GM18505 (cell line): ENCODE measurements around the gene SLC6A11.

ENCODE experiments used
- ATAC-seq: cut with Tn5 transposase; IDR thresholded peaks from one replicate; pipeline ENCODE4 v1.9.1; 2021; ENCODE audit not compliant: unreplicated experiment
- POLR2A ChIP-seq: IDR thresholded peaks from 4 replicates; pipeline ENCODE4 v1.6.1; 2011; ENCODE audit warnings: borderline replicate concordance; ENCODE audit not compliant: insufficient read depth, insufficient read length; ENCODE audit errors: extremely low read depth

SLC6A11 gene

DNA sequence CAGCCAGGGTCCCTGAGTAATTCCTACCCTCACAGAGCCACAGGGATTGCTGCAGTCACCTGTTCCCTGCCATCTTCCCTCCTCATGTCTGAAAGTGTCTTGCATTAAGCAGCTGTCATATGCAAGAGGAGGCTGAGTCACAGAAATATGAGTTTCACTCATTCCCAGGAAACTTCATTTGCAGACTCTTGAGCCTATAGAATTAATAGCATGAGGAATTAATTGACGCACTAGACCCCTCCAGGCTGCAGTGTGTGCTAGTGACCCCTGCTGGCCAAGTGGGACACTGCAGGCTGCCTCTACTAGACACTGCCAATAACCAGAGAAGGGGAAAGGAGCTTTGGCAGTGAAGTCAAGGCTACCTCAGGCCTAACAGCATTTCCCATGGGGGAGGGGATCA is 125.9 kb downstream of the SLC6A11 start:
- TF ChIP-seq POLR2A = no peak
- ATAC-seq = no peak

DNA sequence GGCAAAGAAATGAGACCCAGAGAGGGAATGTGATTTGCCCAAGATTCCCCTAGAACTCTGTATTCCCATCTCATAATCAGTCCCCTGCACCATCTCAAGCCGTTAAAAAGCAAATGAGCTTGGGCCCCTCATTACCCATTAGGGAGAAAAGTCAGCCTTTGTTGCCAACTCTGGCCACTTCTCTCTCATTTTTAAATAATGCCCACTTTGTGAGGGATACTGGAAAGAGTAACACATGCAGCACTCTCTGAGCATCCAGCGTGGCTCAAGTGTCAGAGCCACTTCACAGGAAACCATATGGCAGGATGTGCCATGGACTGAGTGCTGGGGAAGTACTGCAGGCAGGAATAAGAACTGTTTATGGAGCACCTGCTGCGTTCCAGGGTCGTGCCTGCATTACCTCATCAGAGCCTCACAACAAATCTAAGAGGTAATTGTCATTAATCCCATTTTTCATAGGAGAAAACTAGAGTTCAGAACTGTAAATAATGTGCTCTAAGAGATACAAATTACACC is 126.7 kb downstream of the SLC6A11 start:
- no peak for ATAC-seq
- TF ChIP-seq POLR2A = no peak

DNA sequence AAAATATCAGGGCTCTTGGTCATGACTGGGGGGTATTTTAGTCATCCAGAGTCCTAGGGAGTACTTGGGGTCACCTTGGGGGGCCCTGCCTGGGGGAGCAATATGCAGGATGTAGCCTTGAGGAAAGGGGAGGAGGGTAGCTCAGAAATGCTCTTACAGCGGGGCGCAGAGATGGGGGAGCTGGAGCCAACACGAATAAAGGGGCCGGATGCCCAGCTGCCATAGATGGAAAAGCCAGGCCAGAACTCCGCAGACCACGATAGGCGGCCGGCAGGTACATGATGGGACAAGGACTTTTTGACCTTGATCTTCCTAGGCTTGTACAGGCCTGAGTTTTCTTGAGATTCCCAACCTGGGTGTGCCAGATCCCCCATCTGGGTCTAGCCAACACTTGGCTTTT is 128.8 kb downstream of the SLC6A11 start:
- no peak for ATAC-seq
- TF ChIP-seq POLR2A = no peak

GRCh38 chr3:10945683-10946287 is 129.8 kb downstream of the SLC6A11 start:
- ATAC-seq = no peak
- no peak for TF ChIP-seq POLR2A

GRCh38 chr3:10946526-10946925 is 130.5 kb downstream of the SLC6A11 start:
- TF ChIP-seq POLR2A = no peak
- ATAC-seq = no peak

DNA sequence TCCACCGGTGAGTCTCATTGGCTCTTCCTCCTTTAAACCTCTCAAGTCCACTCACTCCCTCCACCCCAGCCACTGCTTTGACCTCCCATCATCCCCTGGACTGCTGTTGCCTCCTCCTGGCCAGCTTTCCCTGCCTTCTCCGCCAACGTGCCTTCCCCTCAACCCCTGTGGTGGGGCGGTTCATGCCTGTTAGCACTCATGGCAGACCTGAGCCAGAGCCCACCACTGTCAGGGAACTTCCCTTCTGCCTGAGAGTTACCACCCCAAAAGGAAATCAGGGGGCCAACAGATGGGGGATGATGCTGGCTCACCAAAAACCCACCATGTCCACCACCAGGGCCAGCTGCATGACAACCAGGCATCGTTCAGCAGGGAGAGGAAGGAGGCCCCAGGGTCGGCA is 132.3 kb downstream of the SLC6A11 start:
- no peak for TF ChIP-seq POLR2A
- ATAC-seq = no peak

DNA sequence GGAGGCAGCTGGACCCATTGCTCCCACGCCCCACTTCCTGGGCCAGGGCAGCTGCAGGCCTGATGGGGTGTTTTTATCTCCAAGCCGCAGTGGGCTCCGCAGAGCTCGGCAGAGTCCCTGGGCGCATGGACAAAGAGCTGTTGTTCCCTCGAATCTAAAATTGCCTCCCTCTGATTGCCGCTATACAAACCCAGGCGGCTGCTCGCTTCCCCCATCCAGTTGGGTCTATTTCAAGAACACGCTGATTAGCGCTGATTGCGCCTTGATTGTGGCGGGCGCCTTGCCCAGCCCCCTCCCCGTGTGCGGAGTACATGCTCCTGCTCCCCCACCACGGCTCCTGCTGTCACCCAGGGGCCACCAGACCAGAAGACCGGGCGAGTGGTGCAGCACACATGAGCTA is 133.2 kb downstream of the SLC6A11 start:
- ATAC-seq = no peak

GRCh38 chr3:10950476-10951294 is 134.7 kb downstream of the SLC6A11 start:
- no peak for TF ChIP-seq POLR2A
- no peak for ATAC-seq

More for the DNA sequence above, 133.2 kb downstream of the SLC6A11 start:
- no peak for TF ChIP-seq POLR2A

DNA sequence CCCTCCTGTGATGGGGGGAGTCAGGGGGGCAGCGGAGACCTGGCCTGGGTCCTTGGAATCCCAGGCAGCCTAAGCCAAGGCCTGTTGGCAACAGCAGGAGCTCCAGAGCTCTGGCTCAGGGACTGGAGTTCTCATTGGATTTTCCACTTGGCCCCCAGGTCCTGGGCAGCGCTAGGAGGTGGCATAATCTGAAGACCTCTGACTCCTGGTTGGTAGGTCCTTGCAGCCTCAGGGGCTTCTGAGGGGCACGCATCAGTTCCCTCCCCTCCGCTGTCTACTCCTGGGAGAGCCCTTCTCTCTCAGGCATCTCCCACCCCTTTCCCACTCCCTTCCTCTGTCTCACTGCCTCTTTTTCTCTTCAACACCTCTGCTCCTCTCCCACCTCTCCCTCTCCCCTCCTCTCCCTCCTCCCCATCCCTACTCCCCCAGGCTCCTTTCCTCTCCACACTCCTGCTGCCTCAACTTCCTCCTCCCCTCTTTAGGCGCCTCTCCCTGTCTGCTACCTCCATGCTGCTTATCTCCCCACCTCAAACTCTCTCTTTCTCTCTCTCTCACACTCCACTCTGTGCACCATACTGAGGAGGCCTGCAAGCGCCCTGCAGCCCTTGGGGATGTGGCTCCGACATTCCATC is 135.4 kb downstream of the SLC6A11 start:
- ATAC-seq = no peak
- no peak for TF ChIP-seq POLR2A

DNA sequence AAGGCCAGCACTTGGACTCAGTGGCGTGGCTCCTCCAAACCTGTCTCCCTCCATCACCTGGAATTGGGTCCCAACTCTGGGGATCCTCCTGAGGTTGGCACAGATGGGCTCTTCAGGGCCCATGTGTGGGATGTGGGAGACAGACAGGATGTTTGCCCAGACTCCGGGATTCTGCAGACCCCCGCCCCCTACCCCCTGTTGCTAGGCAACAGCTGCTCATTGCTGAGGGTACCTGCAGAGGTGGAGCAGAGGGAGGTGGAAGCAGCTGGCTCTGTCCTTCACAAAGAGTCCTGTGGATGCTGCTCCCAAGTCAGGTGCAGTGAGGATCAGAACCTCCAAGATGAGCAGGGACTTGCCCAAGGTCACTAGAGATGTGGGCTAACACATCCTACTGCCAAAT is 136.5 kb downstream of the SLC6A11 start:
- no peak for TF ChIP-seq POLR2A
- ATAC-seq = no peak

DNA sequence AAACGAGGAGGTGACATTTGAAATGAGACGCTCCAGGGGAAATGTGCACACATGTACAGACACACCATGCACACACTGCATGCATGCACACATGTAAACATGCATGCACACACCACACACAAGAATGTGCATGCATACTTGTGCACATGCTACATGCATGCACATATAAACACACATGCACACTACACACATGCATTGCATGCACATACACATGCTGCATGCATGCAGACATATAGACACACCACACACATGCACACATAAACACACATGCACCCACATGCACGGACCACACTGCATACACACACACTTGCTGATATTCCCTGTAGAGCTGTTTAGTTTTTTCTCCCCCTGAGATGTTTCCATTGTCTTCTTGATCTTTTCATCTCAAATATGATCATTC is 138.7 kb downstream of the SLC6A11 start:
- ATAC-seq = no peak
- no peak for TF ChIP-seq POLR2A

- no peak for TF ChIP-seq POLR2A
- ATAC-seq = no peak
These were observed 139.9 kb downstream of the SLC6A11 start for GRCh38 chr3:10955711-10956453.

DNA sequence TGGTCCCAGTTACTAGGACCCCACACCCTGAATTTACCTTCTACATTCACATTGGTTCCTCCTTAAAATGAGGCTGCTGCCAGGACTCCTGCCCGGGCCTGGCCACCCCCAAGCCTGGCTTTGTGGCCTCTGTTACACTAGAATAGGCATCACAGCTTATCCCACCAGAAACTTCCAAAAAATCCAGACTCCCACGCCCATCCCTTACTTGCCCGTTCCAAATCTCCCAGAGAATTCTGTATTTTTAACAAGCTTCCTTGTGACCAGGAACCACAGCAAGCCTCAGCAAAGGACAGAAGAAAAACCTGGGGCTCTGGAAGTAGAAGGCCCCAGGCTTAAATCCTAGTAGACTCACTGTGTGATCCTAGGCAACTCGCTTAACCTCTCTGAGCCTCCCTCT is 140.5 kb downstream of the SLC6A11 start:
- TF ChIP-seq POLR2A = no peak
- ATAC-seq = no peak

DNA sequence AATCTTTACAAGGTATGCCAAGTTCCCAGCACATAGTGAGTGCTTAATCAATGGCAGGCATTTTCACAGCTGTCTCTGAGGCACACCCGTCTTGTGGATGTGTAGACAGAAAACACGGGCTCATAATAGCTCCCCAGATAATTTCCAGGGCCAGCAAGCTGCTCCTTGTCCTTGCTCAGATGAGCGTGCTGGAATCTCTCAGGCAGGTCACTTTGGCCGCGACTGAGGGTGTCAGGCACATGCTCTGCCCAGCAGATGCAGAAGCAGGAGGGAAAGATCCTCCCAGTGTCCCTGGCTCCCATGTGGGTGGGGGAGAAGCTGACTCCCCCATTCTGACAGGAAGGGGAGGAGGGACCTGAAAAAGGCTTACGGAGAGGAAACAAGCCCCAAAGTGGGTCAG is 141.0 kb downstream of the SLC6A11 start:
- TF ChIP-seq POLR2A = no peak
- ATAC-seq = no peak
